Neural progenitor cell (in vitro differentiated cells): Measurements from ENCODE around the gene NFIA.
"Not testable (repeated sequence)": the region's sequence is repeated elsewhere in the genome, so short reads cannot be mapped to it uniquely, and the experiment has no call there.

Experiments
- CTCF ChIP-seq: fragments of 200-600 bp; sonication (generic); IDR thresholded peaks from 2 replicates; pipeline ENCODE4 v1.5.1; 2017; ENCODE audit warnings: antibody characterized with exemption, mild to moderate bottlenecking
- EZH2 ChIP-seq: fragments of 200-600 bp; sonication (generic); IDR thresholded peaks from 2 replicates; pipeline ENCODE4 v1.6.1; 2017; ENCODE audit warnings: antibody characterized with exemption, mild to moderate bottlenecking, moderate library complexity
- EZH2phosphoT487 ChIP-seq: fragments of 200-600 bp; sonication (generic); IDR thresholded peaks from 2 replicates; pipeline ENCODE4 v1.6.1; 2017; ENCODE audit warnings: antibody characterized with exemption

- not testable (repeated sequence) for TF ChIP-seq CTCF, EZH2, EZH2phosphoT487
Observed at GRCh38 chr1:61126843-61127242, 44.5 kb downstream of the NFIA start.
